Lung (tissue), 12 donors: ENCODE results near the gene COL16A1. TPM values are rescaled to one million over a fixed set of nuclear protein-coding genes. Genes with fewer than 3 reads are reported as not detected.

Experiments used
- ATAC-seq: fragments of 200-7000 bp; cut with Tn5 transposase; one replicate; pipeline ENCODE4 v1.9.1; 2020; ENCODE audit warnings: moderate number of reproducible peaks; ENCODE audit not compliant: insufficient read depth, low FRiP score
- DNase-seq, 3 donors: peaks; one replicate each; pipeline ENCODE4 v3.0.0-alpha.2; 2013 to 2017
- H3K27ac ChIP-seq, 2 donors: one replicate each; pipeline ENCODE4 v1.5.1; 2013; ENCODE audit warnings: mild to moderate bottlenecking in 2 of 2, moderate library complexity in 2 of 2, control low read depth in 1 of 2, inconsistent platforms in 1 of 2, low read depth in 1 of 2, low read length in 1 of 2
- H3K27me3 ChIP-seq, 3 donors: one replicate each; pipeline ENCODE4 v1.5.1; 2013; ENCODE audit warnings: low read length in 2 of 3; ENCODE audit not compliant: control insufficient read depth in 3 of 3, insufficient read depth in 3 of 3
- H3K36me3 ChIP-seq, 4 donors: one replicate each; pipeline ENCODE4 v1.5.1; 2013; ENCODE audit warnings: low read length in 4 of 4, mild to moderate bottlenecking in 1 of 4, moderate library complexity in 1 of 4; ENCODE audit not compliant: control insufficient read depth in 4 of 4, insufficient read depth in 4 of 4
- H3K4me1 ChIP-seq, 5 donors: one replicate each; pipeline ENCODE4 v1.5.1; 2013; ENCODE audit warnings: low read length in 5 of 5, mild to moderate bottlenecking in 2 of 5, moderate library complexity in 1 of 5; ENCODE audit not compliant: control insufficient read depth in 5 of 5, insufficient read depth in 5 of 5
- H3K4me3 ChIP-seq: one replicate; pipeline ENCODE4 v1.5.1; 2013; ENCODE audit warnings: mild to moderate bottlenecking, control low read depth, moderate library complexity
- H3K9ac ChIP-seq, 2 donors: one replicate each; pipeline ENCODE4 v1.5.1; 2013; ENCODE audit warnings: low read length in 2 of 2, control low read depth in 1 of 2; ENCODE audit not compliant: insufficient read depth in 1 of 2
- H3K9me3 ChIP-seq, 4 donors: one replicate each; pipeline ENCODE4 v1.5.1; 2013; ENCODE audit warnings: low read length in 3 of 4, mild to moderate bottlenecking in 1 of 4, moderate library complexity in 1 of 4; ENCODE audit not compliant: control insufficient read depth in 4 of 4, insufficient read depth in 3 of 4
- CTCF ChIP-seq: IDR thresholded peaks from 2 replicates; pipeline ENCODE4 v1.5.1; 2012; ENCODE audit warnings: mild to moderate bottlenecking; ENCODE audit errors: control extremely low read depth, extremely low read depth
- WGBS, 2 donors: extraction: QIAGEN DNeasy Blood & Tissue Kit; methylation state at CpG; one replicate each; pipeline ENCODE4 v1.1.7; 2013; 5-methylcytosine and 5-hydroxymethylcytosine counted together
- polyA plus RNA-seq, 2 donors: library from polyadenylated mRNA; stranded (reverse); fragments of 200-250 nt; gene quantifications; one replicate each; pipeline ENCODE4 v1.2.1, GENCODE V29; 2013
- total RNA-seq, 2 donors: library from RNA; depleted of rRNA in 1 of 2; stranded (reverse); fragments of >200 nt in 1 of 2; gene quantifications; one replicate each; pipeline ENCODE4 v1.2.1, GENCODE V29; 2014 to 2021
- donor health status: control.
- donor health status: control.
- donor health status: Bipolar disorder and iron deficiency.
- donor health status: healthy.
- donor health status: DM: yes; HTN: yes; CAD: no.

Gene COL16A1
- total and polyA plus RNA-seq, 4 donors = 16.5 to 83.2 (median 43.3) TPM

DNA sequence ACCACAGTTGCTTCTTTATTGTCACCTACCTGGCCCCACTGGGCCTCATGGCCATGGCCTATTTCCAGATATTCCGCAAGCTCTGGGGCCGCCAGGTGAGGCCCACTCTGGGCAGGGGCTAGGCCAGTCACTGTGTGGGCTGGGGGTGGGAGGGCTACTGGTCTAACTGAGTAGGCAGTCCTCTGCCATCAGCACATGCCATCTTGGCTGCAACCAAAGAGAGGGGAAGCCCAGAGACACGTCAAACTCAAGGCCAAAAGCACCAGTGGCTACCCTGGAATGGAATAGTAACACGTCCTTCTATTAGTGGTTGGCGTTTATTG lies 82.4 kb downstream of the COL16A1 start:
- Histone ChIP-seq H3K27me3 (peaks cover 0 to 8% (median 7%) of the 10 kb centered on the region in 3 donors), H3K9me3 (no peaks in the 10 kb centered on the region), H3K27ac (no peak overlapping the region), H3K36me3 (no peaks in the 10 kb centered on the region), H3K9ac (no peak overlapping the region), H3K4me1 (peaks cover 0 to 19% (median 0%) of the 10 kb centered on the region in 5 donors), H3K4me3 (no peak overlapping the region)
- 96 to 97% methylated on average over 5 of the region's 5 CpGs for WGBS, 2 donors
- ATAC-seq (no peak), DNase-seq (no peak)
- TF ChIP-seq CTCF = no peak

- no peak overlapping the region for H3K27ac ChIP-seq
- TF ChIP-seq CTCF = no peak
- WGBS, 2 donors = 94 to 98% methylated on average over 20 of the region's 20 CpGs
- no peak overlapping the region for H3K9ac ChIP-seq
- no peaks in the 10 kb centered on the region for H3K9me3 ChIP-seq
- ATAC-seq (no peak), DNase-seq (no peak)
- H3K36me3 ChIP-seq = no peaks in the 10 kb centered on the region
- peaks cover 0 to 19% (median 0%) of the 10 kb centered on the region in 5 donors for H3K4me1 ChIP-seq
- H3K4me3 ChIP-seq = no peak overlapping the region
- peaks cover 0 to 13% (median 8%) of the 10 kb centered on the region in 3 donors for H3K27me3 ChIP-seq
Measured at GRCh38 chr1:31620631-31621497, 83.0 kb downstream of the COL16A1 start.

GRCh38 chr1:31618916-31619846 lies 84.6 kb downstream of the COL16A1 start:
- no peak overlapping the region for H3K9ac ChIP-seq
- no peaks in the 10 kb centered on the region for H3K36me3 ChIP-seq
- H3K4me3 ChIP-seq = no peak overlapping the region
- no peak for ATAC-seq
- H3K4me1 ChIP-seq = peaks cover 0 to 13% (median 0%) of the 10 kb centered on the region in 5 donors
- 84 to 87% methylated on average over 23 of the region's 23 CpGs for WGBS, 2 donors
- no peak for DNase-seq
- no peaks in the 10 kb centered on the region for H3K9me3 ChIP-seq
- H3K27ac ChIP-seq = no peak overlapping the region
- no peak for TF ChIP-seq CTCF
- peaks cover 0 to 14% (median 8%) of the 10 kb centered on the region in 3 donors for H3K27me3 ChIP-seq
